GM18868 (cell line): ENCODE results near the gene TBL1X.
"Not testable (repeated sequence)": the region's sequence is repeated elsewhere in the genome, so short reads cannot be mapped to it uniquely, and the experiment has no call there.

Experiments
- ATAC-seq: cut with Tn5 transposase; IDR thresholded peaks from one replicate; pipeline ENCODE4 v1.9.1; 2021; ENCODE audit warnings: mild to moderate bottlenecking, moderate library complexity; ENCODE audit not compliant: unreplicated experiment

Gene TBL1X

DNA sequence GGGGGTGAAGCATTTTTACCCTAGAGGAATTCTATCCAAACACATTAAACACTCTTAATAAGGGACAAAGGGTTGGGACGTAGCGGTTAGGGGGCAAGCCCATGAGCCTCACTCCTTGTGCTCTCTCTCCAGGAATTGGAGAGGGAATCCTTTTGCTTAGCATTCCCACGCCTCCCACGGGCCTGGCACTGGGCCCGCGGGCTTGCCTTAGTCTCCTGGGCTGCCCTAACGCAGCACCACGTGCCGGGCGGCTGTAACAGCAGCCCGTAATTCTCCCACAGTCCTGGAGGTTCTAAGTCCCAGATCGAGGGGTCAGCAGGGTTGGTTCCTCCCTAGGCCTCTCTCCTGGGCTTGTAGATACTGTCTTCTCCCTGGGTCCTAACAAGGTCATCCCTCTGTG is 67.5 kb downstream of the TBL1X start:
- no peak for ATAC-seq

- ATAC-seq, result no peak
Observed at GRCh38 chrX:9533611-9534010, 68.8 kb downstream of the TBL1X start.

GRCh38 chrX:9534686-9535085 is 69.8 kb downstream of the TBL1X start:
- ATAC-seq, result no peak

GRCh38 chrX:9535101-9535500 is 70.2 kb downstream of the TBL1X start:
- no peak for ATAC-seq

- ATAC-seq, result not testable (repeated sequence)
Observed at GRCh38 chrX:9536156-9536555, 71.3 kb downstream of the TBL1X start.

- no peak for ATAC-seq
Observed at GRCh38 chrX:9537781-9538180, 72.9 kb downstream of the TBL1X start.

- ATAC-seq, result no peak
Observed at GRCh38 chrX:9538544-9539045, 73.7 kb downstream of the TBL1X start.

GRCh38 chrX:9539605-9540387 is 74.9 kb downstream of the TBL1X start:
- no peak for ATAC-seq

- ATAC-seq, result no peak
Observed at GRCh38 chrX:9542106-9542760, 77.4 kb downstream of the TBL1X start.

DNA sequence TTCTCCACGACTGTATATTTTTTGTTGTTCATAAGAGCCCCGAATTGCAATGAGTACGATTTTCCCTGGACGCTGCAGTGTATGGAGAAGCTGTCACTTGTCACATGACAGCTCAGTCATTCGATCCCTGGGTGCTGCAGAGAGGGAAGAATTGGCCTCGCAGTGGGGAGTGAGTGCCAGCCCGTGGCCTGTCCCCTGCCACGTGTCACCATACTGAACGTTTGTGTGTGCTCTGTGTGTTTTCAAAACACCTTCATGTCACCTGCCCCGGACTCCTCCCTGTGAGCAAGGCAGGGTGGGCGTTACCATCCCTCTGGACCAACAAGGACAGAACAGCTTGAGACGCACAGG is 77.9 kb downstream of the TBL1X start:
- ATAC-seq, result no peak

GRCh38 chrX:9555354-9555753 is 90.5 kb downstream of the TBL1X start:
- no peak for ATAC-seq

GRCh38 chrX:9557091-9557490 is 92.2 kb downstream of the TBL1X start:
- no peak for ATAC-seq

DNA sequence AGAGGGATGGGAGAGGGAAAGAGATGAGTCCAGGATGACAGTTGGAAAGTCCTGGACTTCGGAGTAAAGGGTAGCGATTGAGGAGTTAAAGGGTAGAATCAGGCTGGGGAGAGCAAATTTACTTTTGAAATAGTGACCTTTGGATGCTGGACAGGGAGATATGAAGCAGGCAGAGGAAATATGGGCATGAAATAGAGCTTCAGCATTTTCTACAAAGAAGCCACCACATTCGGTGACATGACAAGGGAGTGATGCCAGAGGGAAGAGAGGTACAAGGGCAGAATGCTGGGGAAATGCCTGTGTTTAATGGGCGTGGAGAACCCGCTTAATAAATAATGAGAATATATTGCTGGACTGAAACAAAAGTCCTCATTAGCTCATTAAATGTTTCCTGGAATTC is 92.7 kb downstream of the TBL1X start:
- no peak for ATAC-seq

- no peak for ATAC-seq
Observed at GRCh38 chrX:9558615-9559014, 93.8 kb downstream of the TBL1X start.

DNA sequence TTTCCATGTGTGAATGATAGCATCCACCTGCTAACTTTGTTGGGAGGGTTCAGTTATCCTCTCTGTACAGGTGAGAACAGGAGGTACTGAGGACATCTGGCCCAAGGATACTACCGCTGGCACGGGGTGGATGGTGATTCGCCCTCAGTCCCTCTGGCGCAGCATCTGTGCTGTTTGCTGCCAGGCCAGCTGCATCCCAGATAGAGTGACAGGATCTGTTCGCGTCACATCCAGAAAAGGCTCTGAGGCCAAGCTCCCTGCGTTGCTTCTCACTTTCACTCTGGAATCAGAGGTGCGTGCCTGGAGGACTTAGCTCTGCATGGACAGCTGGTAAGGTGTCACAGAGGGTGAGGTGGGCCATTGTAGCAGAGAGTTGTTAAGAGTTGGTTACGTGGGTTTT is 95.4 kb downstream of the TBL1X start:
- ATAC-seq, result no peak

GRCh38 chrX:9561199-9561598 is 96.3 kb downstream of the TBL1X start:
- peak; percentile 58 for ATAC-seq

DNA sequence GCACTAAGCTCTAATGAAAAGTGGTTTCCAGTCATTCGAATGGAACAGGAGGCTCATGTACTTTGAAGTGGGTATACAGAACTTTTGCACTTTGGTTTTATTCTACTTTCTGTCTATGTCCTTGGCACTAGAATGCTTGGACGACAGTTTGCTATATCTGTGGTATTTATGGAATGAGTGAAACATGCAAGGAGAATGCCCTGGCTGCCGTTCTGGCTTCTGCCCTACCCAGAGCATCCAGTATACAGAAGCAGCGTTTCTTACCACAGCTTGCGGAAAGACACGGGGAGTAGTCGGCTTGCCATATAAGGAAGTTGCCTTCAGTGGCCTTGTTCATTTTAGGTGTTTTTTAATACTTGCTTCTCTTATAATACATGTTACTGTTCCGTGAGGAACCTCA is 98.0 kb downstream of the TBL1X start:
- ATAC-seq, result no peak

DNA sequence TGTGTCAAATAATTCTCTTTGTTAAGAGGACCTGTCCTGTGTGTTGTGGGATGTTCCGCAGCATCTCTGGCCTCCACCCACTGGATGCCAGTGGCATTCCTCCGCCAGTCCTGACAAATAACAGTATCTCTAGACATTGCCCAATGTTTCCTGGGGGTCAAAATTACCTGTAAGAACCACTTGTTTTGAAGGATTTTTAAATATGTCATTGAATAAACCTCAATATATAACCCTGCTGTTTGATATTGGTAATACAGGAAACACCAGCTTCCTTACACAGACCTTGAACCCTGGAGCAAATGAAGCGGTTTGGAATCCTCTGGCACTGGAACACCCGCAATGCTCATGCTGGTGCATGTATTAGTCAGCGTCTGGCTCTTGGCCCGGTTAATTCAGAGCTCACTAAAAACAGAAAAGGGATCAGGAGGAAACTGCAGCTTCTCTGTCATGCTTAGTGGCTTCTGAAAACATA is 101.3 kb downstream of the TBL1X start:
- peak; percentile 61 for ATAC-seq

- no peak for ATAC-seq
Observed at GRCh38 chrX:9569876-9570301, 105.0 kb downstream of the TBL1X start.

- peak; percentile 24 for ATAC-seq
Observed at GRCh38 chrX:9573282-9574106, 108.6 kb downstream of the TBL1X start.

- no peak for ATAC-seq
Observed at GRCh38 chrX:9576059-9576458, 111.2 kb downstream of the TBL1X start.
